Lung (tissue), 12 donors: ENCODE measurements around the gene LBR. TPM values are rescaled to one million over a fixed set of nuclear protein-coding genes. Genes with fewer than 3 reads are reported as not detected.

Experiments
- ATAC-seq: fragments of 200-7000 bp; cut with Tn5 transposase; one replicate; pipeline ENCODE4 v1.9.1; 2020; ENCODE audit warnings: moderate number of reproducible peaks; ENCODE audit not compliant: insufficient read depth, low FRiP score
- DNase-seq, 3 donors: peaks; one replicate each; pipeline ENCODE4 v3.0.0-alpha.2; 2013 to 2017
- H3K27ac ChIP-seq, 2 donors: one replicate each; pipeline ENCODE4 v1.5.1; 2013; ENCODE audit warnings: mild to moderate bottlenecking in 2 of 2, moderate library complexity in 2 of 2, control low read depth in 1 of 2, inconsistent platforms in 1 of 2, low read depth in 1 of 2, low read length in 1 of 2
- H3K27me3 ChIP-seq, 3 donors: one replicate each; pipeline ENCODE4 v1.5.1; 2013; ENCODE audit warnings: low read length in 2 of 3; ENCODE audit not compliant: control insufficient read depth in 3 of 3, insufficient read depth in 3 of 3
- H3K36me3 ChIP-seq, 4 donors: one replicate each; pipeline ENCODE4 v1.5.1; 2013; ENCODE audit warnings: low read length in 4 of 4, mild to moderate bottlenecking in 1 of 4, moderate library complexity in 1 of 4; ENCODE audit not compliant: control insufficient read depth in 4 of 4, insufficient read depth in 4 of 4
- H3K4me1 ChIP-seq, 5 donors: one replicate each; pipeline ENCODE4 v1.5.1; 2013; ENCODE audit warnings: low read length in 5 of 5, mild to moderate bottlenecking in 2 of 5, moderate library complexity in 1 of 5; ENCODE audit not compliant: control insufficient read depth in 5 of 5, insufficient read depth in 5 of 5
- H3K4me3 ChIP-seq: one replicate; pipeline ENCODE4 v1.5.1; 2013; ENCODE audit warnings: mild to moderate bottlenecking, control low read depth, moderate library complexity
- H3K9ac ChIP-seq, 2 donors: one replicate each; pipeline ENCODE4 v1.5.1; 2013; ENCODE audit warnings: low read length in 2 of 2, control low read depth in 1 of 2; ENCODE audit not compliant: insufficient read depth in 1 of 2
- H3K9me3 ChIP-seq, 4 donors: one replicate each; pipeline ENCODE4 v1.5.1; 2013; ENCODE audit warnings: low read length in 3 of 4, mild to moderate bottlenecking in 1 of 4, moderate library complexity in 1 of 4; ENCODE audit not compliant: control insufficient read depth in 4 of 4, insufficient read depth in 3 of 4
- WGBS, 2 donors: extraction: QIAGEN DNeasy Blood & Tissue Kit; methylation state at CpG; one replicate each; pipeline ENCODE4 v1.1.7; 2013; 5-methylcytosine and 5-hydroxymethylcytosine counted together
- polyA plus RNA-seq, 2 donors: library from polyadenylated mRNA; stranded (reverse); fragments of 200-250 nt; gene quantifications; one replicate each; pipeline ENCODE4 v1.2.1, GENCODE V29; 2013
- total RNA-seq, 2 donors: library from RNA; depleted of rRNA in 1 of 2; stranded (reverse); fragments of >200 nt in 1 of 2; gene quantifications; one replicate each; pipeline ENCODE4 v1.2.1, GENCODE V29; 2014 to 2021
- TF ChIP-seq, protein P1 (sequence below): IDR thresholded peaks from 2 replicates; pipeline ENCODE4 v1.5.1; 2012; ENCODE audit warnings: mild to moderate bottlenecking; ENCODE audit errors: control extremely low read depth, extremely low read depth
- donor health status: control.
- donor health status: control.
- donor health status: Bipolar disorder and iron deficiency.
- donor health status: healthy.
- donor health status: DM: yes; HTN: yes; CAD: no.

The LBR gene
- total and polyA plus RNA-seq, 4 donors, result 16.2 to 76.6 (median 42.1) TPM

DNA sequence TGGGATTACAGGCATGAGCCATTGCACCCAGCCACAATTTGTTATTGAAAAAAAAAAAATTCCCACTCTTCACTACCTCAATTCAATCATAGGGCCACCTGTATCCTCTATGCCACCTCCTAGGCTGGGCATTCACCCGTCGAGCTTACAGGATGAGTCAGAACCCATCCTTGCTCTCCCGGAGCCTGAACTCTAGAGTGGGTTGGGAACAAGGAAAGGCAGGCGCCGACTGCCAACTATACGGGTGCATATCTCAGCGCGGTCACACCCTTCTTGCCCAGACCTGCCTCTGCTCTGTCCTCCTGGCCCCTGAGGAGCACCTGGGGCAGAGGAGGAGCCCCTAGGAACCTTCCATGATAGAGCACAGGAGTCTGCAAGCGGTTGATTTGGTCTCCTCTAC is 21.4 kb upstream of the LBR start:
- Histone ChIP-seq H3K27me3 (no peaks in the 10 kb centered on the region), H3K36me3 (no peaks in the 10 kb centered on the region), H3K9ac (no peak overlapping the region), H3K4me1 (peaks cover 0 to 38% (median 14%) of the 10 kb centered on the region in 5 donors), H3K27ac (no peak overlapping the region), H3K4me3 (no peak overlapping the region), H3K9me3 (no peaks in the 10 kb centered on the region)
- TF ChIP-seq, protein P1, sequence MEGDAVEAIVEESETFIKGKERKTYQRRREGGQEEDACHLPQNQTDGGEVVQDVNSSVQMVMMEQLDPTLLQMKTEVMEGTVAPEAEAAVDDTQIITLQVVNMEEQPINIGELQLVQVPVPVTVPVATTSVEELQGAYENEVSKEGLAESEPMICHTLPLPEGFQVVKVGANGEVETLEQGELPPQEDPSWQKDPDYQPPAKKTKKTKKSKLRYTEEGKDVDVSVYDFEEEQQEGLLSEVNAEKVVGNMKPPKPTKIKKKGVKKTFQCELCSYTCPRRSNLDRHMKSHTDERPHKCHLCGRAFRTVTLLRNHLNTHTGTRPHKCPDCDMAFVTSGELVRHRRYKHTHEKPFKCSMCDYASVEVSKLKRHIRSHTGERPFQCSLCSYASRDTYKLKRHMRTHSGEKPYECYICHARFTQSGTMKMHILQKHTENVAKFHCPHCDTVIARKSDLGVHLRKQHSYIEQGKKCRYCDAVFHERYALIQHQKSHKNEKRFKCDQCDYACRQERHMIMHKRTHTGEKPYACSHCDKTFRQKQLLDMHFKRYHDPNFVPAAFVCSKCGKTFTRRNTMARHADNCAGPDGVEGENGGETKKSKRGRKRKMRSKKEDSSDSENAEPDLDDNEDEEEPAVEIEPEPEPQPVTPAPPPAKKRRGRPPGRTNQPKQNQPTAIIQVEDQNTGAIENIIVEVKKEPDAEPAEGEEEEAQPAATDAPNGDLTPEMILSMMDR, result no peak
- DNase-seq (no peak), ATAC-seq (no peak)
- WGBS, 2 donors, result 88 to 91% methylated on average over 9 of the region's 9 CpGs

DNA sequence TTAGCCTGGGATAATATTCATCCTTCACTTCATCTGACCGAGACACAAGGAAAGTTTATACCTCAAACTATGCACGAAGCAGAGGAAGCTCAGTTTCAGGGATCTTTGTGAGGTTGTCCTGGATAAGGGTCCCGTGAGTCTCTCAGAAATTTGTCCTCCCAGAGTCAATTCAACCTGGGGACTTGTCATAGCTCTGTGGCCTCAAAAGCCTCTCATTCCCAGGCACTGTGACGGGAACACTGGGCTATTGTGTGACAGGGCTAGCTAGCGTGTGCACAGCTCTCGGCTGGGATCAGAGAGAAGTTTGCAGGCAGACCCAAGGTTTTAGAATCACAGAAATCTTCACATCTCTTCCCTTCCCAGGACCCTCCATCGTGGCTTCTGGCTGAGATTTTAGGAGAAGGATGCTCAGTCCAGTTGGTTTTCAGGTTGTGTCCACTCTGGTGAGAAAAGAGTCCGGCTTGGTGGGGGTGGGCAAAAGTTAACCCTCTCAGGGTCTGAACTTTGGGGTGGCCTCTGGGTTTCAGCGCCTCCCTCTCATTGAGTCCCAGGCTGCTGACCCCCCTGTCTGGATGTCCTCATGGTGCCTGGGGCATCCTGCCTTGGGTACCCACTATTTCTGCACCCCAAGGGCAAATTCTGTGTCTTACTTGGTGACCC is 20.4 kb upstream of the LBR start:
- peak overlapping the region in 1 of 2 donors; percentile 59 for H3K27ac ChIP-seq
- DNase-seq, result no peak
- 77 to 81% methylated on average over 9 of the region's 9 CpGs for WGBS, 2 donors
- TF ChIP-seq, protein P1, result no peak
- H3K4me3 ChIP-seq, result no peak overlapping the region
- no peak for ATAC-seq
- no peaks in the 10 kb centered on the region for H3K27me3 ChIP-seq
- H3K4me1 ChIP-seq, result peaks cover 0 to 39% (median 18%) of the 10 kb centered on the region in 5 donors
- no peaks in the 10 kb centered on the region for H3K36me3 ChIP-seq
- H3K9ac ChIP-seq, result no peak overlapping the region
- H3K9me3 ChIP-seq, result no peaks in the 10 kb centered on the region

DNA sequence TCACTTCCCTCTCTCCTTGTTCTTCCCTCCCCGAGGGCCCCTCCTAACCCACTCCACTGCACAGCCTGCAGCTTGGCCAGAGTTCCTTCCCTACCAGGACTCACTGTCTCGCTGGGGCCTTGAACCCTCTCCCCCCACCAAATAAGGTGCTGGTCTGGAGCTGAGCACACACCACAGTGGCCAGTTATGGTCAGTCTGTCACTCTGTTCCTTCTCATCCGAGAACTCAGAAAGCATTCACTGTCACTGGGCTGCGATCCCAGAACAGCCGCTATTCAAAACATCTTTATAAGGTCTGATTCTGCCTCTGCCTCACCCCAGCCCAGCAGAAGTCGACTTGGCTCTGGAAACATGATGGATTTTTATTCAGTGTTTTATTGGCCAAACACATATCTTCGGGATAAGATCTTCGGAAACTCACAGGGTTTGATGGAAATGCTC is 19.8 kb upstream of the LBR start:
- H3K27ac ChIP-seq, result peak overlapping the region in 1 of 2 donors; percentile 64
- DNase-seq (peak; percentile 60 to 74 (median 69)), ATAC-seq (no peak)
- no peaks in the 10 kb centered on the region for H3K27me3 ChIP-seq
- TF ChIP-seq, protein P1, result no peak
- H3K9ac ChIP-seq, result no peak overlapping the region
- H3K36me3 ChIP-seq, result no peaks in the 10 kb centered on the region
- no peaks in the 10 kb centered on the region for H3K9me3 ChIP-seq
- 54 to 58% methylated on average over 8 of the region's 8 CpGs for WGBS, 2 donors
- H3K4me1 ChIP-seq, result peaks cover 0 to 43% (median 19%) of the 10 kb centered on the region in 5 donors
- H3K4me3 ChIP-seq, result no peak overlapping the region
